Astrocyte (in vitro differentiated cells and primary cell): ENCODE measurements around the gene BTBD16. TPM values are rescaled to one million over a fixed set of nuclear protein-coding genes. Genes with fewer than 3 reads are reported as not detected.

Experiments
- DNase-seq: peaks from one replicate; pipeline ENCODE4 v3.0.0-alpha.2; 2010; ENCODE audit warnings: low read depth
- FAIRE-seq: peaks from 2 replicates; lab custom pipeline; 2011; peaks lifted over from hg19 to GRCh38; lab: Jason Lieb, UNC
- H2AFZ ChIP-seq: 2 replicates; pipeline ENCODE4 v1.6.0; 2012; ENCODE audit warnings: low read depth, low read length, inconsistent platforms
- H3K27ac ChIP-seq: 2 replicates; pipeline ENCODE4 v1.5.1; 2011; ENCODE audit warnings: low read depth, low read length, inconsistent platforms
- H3K27me3 ChIP-seq: 2 replicates; pipeline ENCODE4 v1.6.0; 2011; ENCODE audit warnings: low read length, inconsistent platforms; ENCODE audit not compliant: insufficient read depth
- H3K36me3 ChIP-seq: 2 replicates; pipeline ENCODE4 v1.5.1; 2011; ENCODE audit warnings: low read length, inconsistent platforms; ENCODE audit not compliant: insufficient read depth
- H3K4me1 ChIP-seq: 2 replicates; pipeline ENCODE4 v1.5.1; 2011; ENCODE audit warnings: low read length, inconsistent platforms; ENCODE audit not compliant: insufficient read depth
- H3K4me2 ChIP-seq: 2 replicates; pipeline ENCODE4 v1.6.0; 2012; ENCODE audit warnings: low read length, inconsistent platforms
- H3K4me3 ChIP-seq: 2 replicates; pipeline ENCODE4 v1.5.1; 2011; ENCODE audit warnings: low read depth, mild to moderate bottlenecking, low read length, inconsistent platforms; ENCODE audit not compliant: insufficient read depth
- H3K79me2 ChIP-seq: 2 replicates; pipeline ENCODE4 v1.6.0; 2012; ENCODE audit warnings: mild to moderate bottlenecking, low read length, inconsistent platforms; ENCODE audit not compliant: insufficient read depth
- H3K9ac ChIP-seq: 2 replicates; pipeline ENCODE4 v1.6.0; 2012; ENCODE audit warnings: mild to moderate bottlenecking, low read length, inconsistent platforms
- H3K9me3 ChIP-seq: 2 replicates; pipeline ENCODE4 v1.5.1; 2012; ENCODE audit warnings: low read depth, mild to moderate bottlenecking, low read length, inconsistent platforms; ENCODE audit not compliant: insufficient read depth
- H4K20me1 ChIP-seq: 2 replicates; pipeline ENCODE4 v1.6.0; 2012; ENCODE audit warnings: low read length, inconsistent platforms; ENCODE audit not compliant: insufficient read depth
- H3K27ac Mint-ChIP-seq: one replicate; pipeline ENCODE4 v1.8.0; 2021; ENCODE audit warnings: mild to moderate bottlenecking, mixed read lengths; ENCODE audit not compliant: unreplicated experiment
- H3K27me3 Mint-ChIP-seq: one replicate; pipeline ENCODE4 v1.8.0; 2021; ENCODE audit warnings: low read depth, mixed read lengths; ENCODE audit not compliant: unreplicated experiment
- H3K36me3 Mint-ChIP-seq: one replicate; pipeline ENCODE4 v1.8.0; 2021; ENCODE audit warnings: low read depth, mixed read lengths; ENCODE audit not compliant: unreplicated experiment
- H3K4me1 Mint-ChIP-seq: one replicate; pipeline ENCODE4 v1.8.0; 2021; ENCODE audit warnings: low read depth, mixed read lengths; ENCODE audit not compliant: unreplicated experiment
- H3K4me3 Mint-ChIP-seq: one replicate; pipeline ENCODE4 v1.8.0; 2021; ENCODE audit warnings: mild to moderate bottlenecking, moderate library complexity, mixed read lengths; ENCODE audit not compliant: unreplicated experiment
- H3K9me3 Mint-ChIP-seq: one replicate; pipeline ENCODE4 v1.8.0; 2021; ENCODE audit warnings: mild to moderate bottlenecking, mixed read lengths; ENCODE audit not compliant: unreplicated experiment
- CTCF ChIP-seq: IDR thresholded peaks from 2 replicates; pipeline ENCODE4 v1.5.1; 2011; ENCODE audit warnings: low read depth, mild to moderate bottlenecking, inconsistent platforms, low read length, moderate library complexity; ENCODE audit not compliant: insufficient read depth
- EZH2 ChIP-seq: IDR thresholded peaks from 2 replicates; pipeline ENCODE4 v1.6.1; 2012; ENCODE audit warnings: mild to moderate bottlenecking, low read length, inconsistent platforms; ENCODE audit not compliant: insufficient read depth
- total RNA-seq: library from RNA; stranded (reverse); gene quantifications from 2 replicates; pipeline ENCODE4 v1.2.1, GENCODE V29; 2021

The BTBD16 gene
- total RNA-seq, 1 donor from 2014 or later = not detected

DNA sequence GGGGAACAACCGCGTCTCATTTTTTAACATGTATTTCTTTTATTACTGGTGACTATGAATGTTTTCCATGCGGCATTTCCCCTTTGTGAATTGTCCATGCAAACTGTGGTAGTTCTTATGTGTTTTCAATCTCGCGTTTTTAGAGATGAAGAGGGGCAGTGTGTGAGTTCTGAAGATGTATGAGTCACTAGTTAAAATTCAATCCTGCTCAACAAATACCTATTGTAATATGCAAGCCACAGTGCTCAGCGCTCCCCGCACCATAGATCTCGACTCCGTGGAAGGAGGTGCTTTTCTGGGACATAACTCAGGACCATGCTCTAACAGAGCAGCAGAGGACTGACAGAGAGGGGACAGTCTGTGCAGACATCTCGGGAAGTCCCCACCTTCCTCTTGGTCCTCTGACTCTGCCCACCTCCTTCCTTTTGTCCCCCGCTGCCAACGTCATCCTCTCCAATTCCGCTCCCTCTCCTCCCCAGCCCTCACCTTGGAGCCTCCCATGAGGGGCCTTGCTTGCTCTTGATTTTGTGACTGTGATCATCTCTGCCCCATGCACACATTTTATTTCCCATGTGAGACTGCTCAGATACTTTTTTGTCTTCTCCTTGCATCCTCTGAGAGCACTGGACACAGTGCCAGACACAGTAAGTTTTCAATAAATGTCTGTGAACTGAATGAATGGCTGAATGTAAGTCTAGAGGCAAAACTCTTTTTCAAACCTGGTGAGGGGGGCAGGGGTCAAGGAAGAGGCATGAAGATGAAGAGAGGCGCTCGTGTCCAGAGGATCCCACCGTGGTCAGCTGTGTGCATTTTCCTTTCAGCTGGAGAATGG lies 60.7 kb downstream of the BTBD16 start:
- no peak overlapping the region for H3K9ac ChIP-seq
- Mint-ChIP-seq H3K27me3 (peaks cover 6% of the 10 kb centered on the region), H3K4me1 (peaks cover 17% of the 10 kb centered on the region), H3K9me3 (no peaks in the 10 kb centered on the region), H3K36me3 (no peaks in the 10 kb centered on the region), H3K27ac (no peak overlapping the region), H3K4me3 (no peak overlapping the region)
- peak; percentile 63 for DNase-seq
- no peaks in the 10 kb centered on the region for H3K27me3 ChIP-seq
- H3K4me3 ChIP-seq = no peak overlapping the region
- H4K20me1 ChIP-seq = no peaks in the 10 kb centered on the region
- FAIRE-seq = no peak
- H3K27ac ChIP-seq = no peak overlapping the region
- no peaks in the 10 kb centered on the region for H3K4me1 ChIP-seq
- TF ChIP-seq EZH2 (no peak), CTCF (no peak)
- H2AFZ ChIP-seq = peak overlapping the region; percentile 53
- no peaks in the 10 kb centered on the region for H3K79me2 ChIP-seq
- H3K9me3 ChIP-seq = no peaks in the 10 kb centered on the region
- H3K36me3 ChIP-seq = no peaks in the 10 kb centered on the region
- peak overlapping the region; percentile 61 for H3K4me2 ChIP-seq

GRCh38 chr10:122333037-122333436 lies 61.9 kb downstream of the BTBD16 start:
- no peak overlapping the region for H3K4me2 ChIP-seq
- H3K4me3 ChIP-seq = no peak overlapping the region
- peaks cover 4% of the 10 kb centered on the region for H3K27me3 Mint-ChIP-seq
- no peak overlapping the region for H3K9ac ChIP-seq
- H3K4me1 ChIP-seq = no peaks in the 10 kb centered on the region
- H3K27ac Mint-ChIP-seq = no peak overlapping the region
- H3K9me3 ChIP-seq = no peaks in the 10 kb centered on the region
- no peaks in the 10 kb centered on the region for H3K36me3 ChIP-seq
- H3K36me3 Mint-ChIP-seq = no peaks in the 10 kb centered on the region
- no peak for TF ChIP-seq CTCF
- TF ChIP-seq EZH2 = no peak
- no peak overlapping the region for H2AFZ ChIP-seq
- no peaks in the 10 kb centered on the region for H3K9me3 Mint-ChIP-seq
- H3K27me3 ChIP-seq = no peaks in the 10 kb centered on the region
- no peak overlapping the region for H3K4me3 Mint-ChIP-seq
- no peak overlapping the region for H3K27ac ChIP-seq
- FAIRE-seq = no peak
- no peak for DNase-seq
- H4K20me1 ChIP-seq = no peaks in the 10 kb centered on the region
- H3K79me2 ChIP-seq = no peaks in the 10 kb centered on the region
- peaks cover 17% of the 10 kb centered on the region for H3K4me1 Mint-ChIP-seq

GRCh38 chr10:122336332-122336731 lies 65.2 kb downstream of the BTBD16 start:
- H3K79me2 ChIP-seq = no peaks in the 10 kb centered on the region
- H3K36me3 Mint-ChIP-seq = no peaks in the 10 kb centered on the region
- no peaks in the 10 kb centered on the region for H3K9me3 ChIP-seq
- H3K9me3 Mint-ChIP-seq = no peaks in the 10 kb centered on the region
- no peaks in the 10 kb centered on the region for H3K27me3 Mint-ChIP-seq
- H3K9ac ChIP-seq = no peak overlapping the region
- no peak overlapping the region for H3K4me3 Mint-ChIP-seq
- H3K27ac Mint-ChIP-seq = no peak overlapping the region
- no peak overlapping the region for H2AFZ ChIP-seq
- no peak for TF ChIP-seq CTCF
- TF ChIP-seq EZH2 = no peak
- H3K27me3 ChIP-seq = no peaks in the 10 kb centered on the region
- H3K36me3 ChIP-seq = no peaks in the 10 kb centered on the region
- no peaks in the 10 kb centered on the region for H4K20me1 ChIP-seq
- no peak overlapping the region for H3K27ac ChIP-seq
- FAIRE-seq (no peak), DNase-seq (no peak)
- peaks cover 12% of the 10 kb centered on the region for H3K4me1 Mint-ChIP-seq
- no peaks in the 10 kb centered on the region for H3K4me1 ChIP-seq
- no peak overlapping the region for H3K4me3 ChIP-seq
- H3K4me2 ChIP-seq = no peak overlapping the region
